HepG2 (cell line): ENCODE measurements around the gene ACTN4. TPM values are rescaled to one million over a fixed set of nuclear protein-coding genes. Genes with fewer than 3 reads are reported as not detected.

Experiments
- ATAC-seq: fragments of 200-7000 bp; cut with Tn5 transposase; 3 replicates; pipeline ENCODE4 v1.9.1; 2020; ENCODE audit warnings: mild to moderate bottlenecking, moderate library complexity
- BruUV-seq: library from RNA; stranded (reverse); fragments of 400-500 nt; replicated peaks from 2 replicates; lab custom pipeline; 2021; lab: Mats Ljungman, UMichigan
- CTCF ChIA-PET: fragments of 300-600 bp; formaldehyde crosslinking; extraction: SDS; loops from one replicate; lab custom pipeline; 2021; ENCODE audit warnings: low total read pairs, inconsistent platforms, low intra/inter-chr PET ratio; lab: Yijun Ruan, JAX
- POLR2A ChIA-PET: fragments of 350-600 bp; sonication (Branson Sonifier 250); formaldehyde crosslinking; loops from one replicate; lab custom pipeline; 2020; ENCODE audit warnings: antibody characterized with exemption, inconsistent platforms; lab: Yijun Ruan, JAX
- DNase-seq: peaks from one replicate; pipeline ENCODE4 v3.0.0-alpha.2; 2015; ENCODE audit warnings: low spot score
- FAIRE-seq: peaks from 3 replicates; lab custom pipeline; 2011; peaks lifted over from hg19 to GRCh38; lab: Jason Lieb, UNC
- H2AFZ ChIP-seq: one replicate; pipeline ENCODE4 v1.6.1; 2011; ENCODE audit warnings: low read length, inconsistent platforms
- H3K27ac ChIP-seq: fragments of 300-600 bp; 3 replicates; pipeline ENCODE4 v1.8.0; 2011; ENCODE audit warnings: mixed run types, mild to moderate bottlenecking, mixed read lengths, low read length, inconsistent platforms; ENCODE audit not compliant: insufficient read depth; ENCODE audit errors: extremely low read length
- H3K27me3 ChIP-seq, 2 experiments: fragments of 200-600 bp in 1 of 2; 2 replicates in 1 of 2; 3 replicates in 1 of 2; pipeline versions ENCODE4 v1.6.0 to v1.8.0; 2011; ENCODE audit warnings: low read length in 2 of 2, mild to moderate bottlenecking in 2 of 2, moderate library complexity in 2 of 2, inconsistent platforms in 1 of 2; ENCODE audit not compliant: insufficient read depth in 2 of 2, control insufficient read depth in 1 of 2
- H3K36me3 ChIP-seq, 2 experiments: fragments of 200-600 bp in 1 of 2; replicated peaks in 1 of 2; 2 replicates in 1 of 2; 3 replicates in 1 of 2; pipeline versions ENCODE4 v1.5.1 to v1.8.0; 2011; ENCODE audit warnings: low read length in 2 of 2, inconsistent platforms in 1 of 2; ENCODE audit not compliant: insufficient read depth in 2 of 2, control insufficient read depth in 1 of 2
- H3K4me1 ChIP-seq: 2 replicates; pipeline ENCODE4 v1.5.1; 2012; ENCODE audit warnings: low read length, inconsistent platforms; ENCODE audit not compliant: insufficient read depth
- H3K4me2 ChIP-seq: 2 replicates; pipeline ENCODE4 v1.6.0; 2011; ENCODE audit warnings: low read depth, low read length, inconsistent platforms
- H3K4me3 ChIP-seq, 3 experiments: fragments of 200-600 bp in 1 of 3; sonication (generic), shearing (Covaris generic) in 1 of 3; replicated peaks in 1 of 3; 2 replicates each; pipeline ENCODE4 v1.5.1; 2011 to 2016; ENCODE audit warnings: low read length in 3 of 3, inconsistent platforms in 2 of 3, low read depth in 2 of 3, mild to moderate bottlenecking in 2 of 3, control low read depth in 1 of 3, mixed read lengths in 1 of 3; ENCODE audit not compliant: insufficient read depth in 1 of 3
- H3K79me2 ChIP-seq: one replicate; pipeline ENCODE4 v1.6.1; 2011; ENCODE audit warnings: low read length, inconsistent platforms; ENCODE audit not compliant: insufficient read depth
- H3K9ac ChIP-seq: 2 replicates; pipeline ENCODE4 v1.6.0; 2011; ENCODE audit warnings: mild to moderate bottlenecking, low read depth, low read length, inconsistent platforms; ENCODE audit not compliant: insufficient read depth
- H3K9me3 ChIP-seq: 2 replicates; pipeline ENCODE4 v1.5.1; 2012; ENCODE audit warnings: mild to moderate bottlenecking, low read length
- H4K20me1 ChIP-seq: 2 replicates; pipeline ENCODE4 v1.6.0; 2011; ENCODE audit warnings: inconsistent platforms, mild to moderate bottlenecking, low read length, moderate library complexity; ENCODE audit not compliant: insufficient read depth
- AGO2 ChIP-seq: fragments of 200-400 bp; formaldehyde crosslinking; optimal IDR thresholded peaks from 2 replicates; pipeline ENCODE3; 2017; ENCODE audit warnings: mild to moderate bottlenecking, low read depth, low read length, moderate library complexity
- AKAP8 ChIP-seq: sonication (generic); formaldehyde crosslinking; IDR thresholded peaks from 2 replicates; pipeline ENCODE4 v1.5.1; 2020; ENCODE audit warnings: mild to moderate bottlenecking, missing genetic modification reagents
- CBX1 ChIP-seq: IDR thresholded peaks from one replicate; pipeline ENCODE4 v1.6.1; 2016; ENCODE audit warnings: antibody characterized with exemption, low read depth
- CHD4 ChIP-seq: fragments of 200-600 bp; sonication (generic); IDR thresholded peaks from 2 replicates; pipeline ENCODE4 v1.7.0; 2017; ENCODE audit warnings: mild to moderate bottlenecking, low read length, borderline replicate concordance
- CREM ChIP-seq, 2 experiments: sonication (generic) in 1 of 2; formaldehyde crosslinking in 1 of 2; IDR thresholded peaks; 2 replicates each; pipeline versions ENCODE4 v1.4.0 to v1.6.1; 2016 to 2020; ENCODE audit warnings: antibody characterized with exemption in 1 of 2, mild to moderate bottlenecking in 1 of 2, missing genetic modification reagents in 1 of 2
- HNRNPUL1 ChIP-seq: fragments of 200-400 bp; formaldehyde crosslinking; IDR thresholded peaks from 2 replicates; pipeline ENCODE4 v1.6.1; 2017; ENCODE audit warnings: low read depth, mild to moderate bottlenecking, low read length, moderate library complexity
- KDM1A ChIP-seq: IDR thresholded peaks from 2 replicates; pipeline ENCODE4 v1.6.1; 2016; ENCODE audit warnings: missing compliant biosample characterization
- KMT2B ChIP-seq: IDR thresholded peaks from 2 replicates; pipeline ENCODE4 v1.6.1; 2016; ENCODE audit warnings: missing genetic modification reagents, missing compliant biosample characterization
- NFKB2 ChIP-seq: sonication (generic); formaldehyde crosslinking; IDR thresholded peaks from 2 replicates; pipeline ENCODE4 v1.4.0; 2020; ENCODE audit warnings: missing genetic modification reagents, borderline replicate concordance
- NONO ChIP-seq, 2 experiments: fragments of 450-650 bp in 1 of 2; sonication (generic) in 1 of 2; formaldehyde crosslinking in 1 of 2; IDR thresholded peaks in 1 of 2; conservative IDR thresholded peaks in 1 of 2; 2 replicates each; pipeline versions ENCODE4 v1.6.1 to v1.8.0; 2017 to 2022; ENCODE audit warnings: mild to moderate bottlenecking in 1 of 2, missing genetic modification reagents in 1 of 2, moderate library complexity in 1 of 2
- POLR2G ChIP-seq: fragments of 200-400 bp; formaldehyde crosslinking; IDR thresholded peaks from 2 replicates; pipeline ENCODE4 v1.6.1; 2018; ENCODE audit warnings: mild to moderate bottlenecking, low read depth, low read length, moderate library complexity
- TMF1 ChIP-seq: sonication (generic); formaldehyde crosslinking; IDR thresholded peaks from 2 replicates; pipeline ENCODE4 v1.8.1; 2022; ENCODE audit warnings: low read depth, missing genetic modification reagents
- ZFY ChIP-seq: sonication (generic); formaldehyde crosslinking; IDR thresholded peaks from 2 replicates; pipeline ENCODE4 v1.4.0; 2020; ENCODE audit warnings: missing genetic modification reagents
- ZNF337 ChIP-seq: sonication (generic); formaldehyde crosslinking; IDR thresholded peaks from 2 replicates; pipeline ENCODE4 v1.5.1; 2020; ENCODE audit warnings: missing genetic modification reagents, low read depth, mild to moderate bottlenecking, borderline replicate concordance
- WGBS: methylation state at CpG from one replicate; pipeline ENCODE4 v1.1.6; 2017; ENCODE audit warnings: low lambda C conversion rate; 5-methylcytosine and 5-hydroxymethylcytosine counted together
- in situ Hi-C: cut with HindIII; loops from 2 replicates; pipeline ENCODE4 v1.10.0; 2017; ENCODE audit warnings: low pct_unique_long_range_greater_than_20kb; ENCODE audit not compliant: extremely low pct_ligation_motif_present
- intact Hi-C: fragments of 100-400 bp; cut with micrococcal nuclease; formaldehyde crosslinking; loops from one replicate; pipeline ENCODE4 v1.10.0; 2022; ENCODE audit not compliant: unreplicated experiment
- polyA plus RNA-seq, 8 experiments: library from polyadenylated mRNA; depleted of rRNA in 3 of 8; stranded (reverse) in 7 of 8; unstranded in 1 of 8; fragments of >200 nt; fragmentation: Illumina TruSeq in 4 of 8; extraction: Trizol in 4 of 8; gene quantifications; 2 replicates each; pipeline versions ENCODE4 v1.2.1 to v1.2.3, GENCODE V29; 2011 to 2016; ENCODE audit warnings: low read depth in 4 of 8, missing spikeins in 1 of 8, mixed read lengths in 1 of 8; ENCODE audit not compliant: insufficient read depth in 1 of 8
- total RNA-seq, 5 experiments: library from RNA; depleted of rRNA; stranded (reverse); fragments of >200 nt; fragmentation: Illumina TruSeq; extraction: Trizol; gene quantifications; 2 replicates each; pipeline ENCODE4 v1.2.3, GENCODE V29; 2016; ENCODE audit warnings: low read depth in 1 of 5
- TF ChIP-seq, protein P1 (sequence below): sonication (generic); formaldehyde crosslinking; IDR thresholded peaks from 2 replicates; pipeline ENCODE4 v1.4.0; 2020; ENCODE audit warnings: mild to moderate bottlenecking, missing genetic modification reagents
- TF ChIP-seq, protein P2 (sequence below), 2 experiments: sonication (generic) in 1 of 2; formaldehyde crosslinking in 1 of 2; IDR thresholded peaks; 2 replicates each; pipeline versions ENCODE4 v1.6.1 to v1.9.0; 2014 to 2022; ENCODE audit warnings: antibody characterized with exemption in 1 of 2, borderline replicate concordance in 1 of 2, inconsistent platforms in 1 of 2, low read depth in 1 of 2, missing genetic modification reagents in 1 of 2

The ACTN4 gene
- total and polyA plus RNA-seq, 2 of the 13 experiments (the other 11 are each of a cell fraction or from before 2014, with no cell fraction given), result 171 to 192 TPM

DNA sequence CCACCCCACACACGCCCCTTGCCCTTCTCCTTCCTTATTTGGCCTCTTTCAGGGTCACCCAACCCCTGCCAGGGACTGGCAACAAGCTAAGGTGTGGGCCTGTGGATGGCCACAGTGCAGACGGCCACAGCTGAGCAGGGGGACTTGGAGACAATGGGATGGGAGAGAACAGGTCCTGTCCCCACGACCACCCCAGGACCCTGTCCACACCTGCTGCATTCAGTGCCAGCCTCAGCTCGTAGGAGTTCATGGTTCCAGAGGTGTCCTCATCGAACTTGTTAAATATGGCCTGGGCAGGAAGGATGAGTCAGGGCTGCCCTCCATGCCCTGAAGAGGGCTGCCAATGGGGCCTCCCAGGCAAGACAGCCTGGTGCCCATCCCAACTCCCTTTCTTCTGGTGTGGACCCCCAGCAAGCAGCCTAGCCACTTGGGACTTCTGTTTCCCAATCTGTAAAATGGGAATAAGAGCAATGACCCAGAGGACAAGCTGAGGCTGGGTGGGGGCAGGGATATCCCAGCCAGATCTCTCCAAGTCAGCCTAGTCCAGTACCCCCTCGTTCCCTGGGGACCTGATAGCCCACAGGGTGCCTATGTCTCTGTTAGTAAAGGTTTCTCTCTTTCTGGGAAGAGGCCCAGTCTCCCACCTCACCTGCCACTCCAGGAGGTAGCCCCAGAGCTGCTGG, 86.2 kb downstream of the ACTN4 start (continued):
- 0 out of 2 replicates have a peak, but pooled peaks have one; percentile 63 for TF ChIP-seq CHD4
- peak; percentile 65; the same call in 1 of the 2 replicates for TF ChIP-seq KDM1A
- TF ChIP-seq, protein P1, sequence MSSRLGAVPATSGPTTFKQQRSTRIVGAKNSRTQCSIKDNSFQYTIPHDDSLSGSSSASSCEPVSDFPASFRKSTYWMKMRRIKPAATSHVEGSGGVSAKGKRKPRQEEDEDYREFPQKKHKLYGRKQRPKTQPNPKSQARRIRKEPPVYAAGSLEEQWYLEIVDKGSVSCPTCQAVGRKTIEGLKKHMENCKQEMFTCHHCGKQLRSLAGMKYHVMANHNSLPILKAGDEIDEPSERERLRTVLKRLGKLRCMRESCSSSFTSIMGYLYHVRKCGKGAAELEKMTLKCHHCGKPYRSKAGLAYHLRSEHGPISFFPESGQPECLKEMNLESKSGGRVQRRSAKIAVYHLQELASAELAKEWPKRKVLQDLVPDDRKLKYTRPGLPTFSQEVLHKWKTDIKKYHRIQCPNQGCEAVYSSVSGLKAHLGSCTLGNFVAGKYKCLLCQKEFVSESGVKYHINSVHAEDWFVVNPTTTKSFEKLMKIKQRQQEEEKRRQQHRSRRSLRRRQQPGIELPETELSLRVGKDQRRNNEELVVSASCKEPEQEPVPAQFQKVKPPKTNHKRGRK, result no peak
- TF ChIP-seq KMT2B (CRISPR knock-in tag), result no peak
- no peak for TF ChIP-seq CREM (IDR thresholded peaks at IDR 0.05)
- TF ChIP-seq CREM (CRISPR knock-in tag; IDR thresholded peaks at IDR 0.05), result no peak
- TF ChIP-seq POLR2G, result peak; percentile 43; the same call in 1 of the 2 replicates
- TF ChIP-seq NFKB2, result no peak
- 0 out of 2 replicates have a peak, but pooled peaks have one; percentile 52 for TF ChIP-seq AKAP8
- no peak for TF ChIP-seq TMF1
- TF ChIP-seq CBX1, result no peak
- 0 out of 2 replicates have a peak, but pooled peaks have one; percentile 12 for TF ChIP-seq ZFY (CRISPR knock-in tag)
- TF ChIP-seq NONO (IDR thresholded peaks at IDR 0.05), result no peak
- TF ChIP-seq NONO (CRISPR knock-in tag; conservative IDR thresholded peaks at IDR 0.05), result 0 out of 2 replicates have a peak, but pooled peaks have one; percentile 47

DNA sequence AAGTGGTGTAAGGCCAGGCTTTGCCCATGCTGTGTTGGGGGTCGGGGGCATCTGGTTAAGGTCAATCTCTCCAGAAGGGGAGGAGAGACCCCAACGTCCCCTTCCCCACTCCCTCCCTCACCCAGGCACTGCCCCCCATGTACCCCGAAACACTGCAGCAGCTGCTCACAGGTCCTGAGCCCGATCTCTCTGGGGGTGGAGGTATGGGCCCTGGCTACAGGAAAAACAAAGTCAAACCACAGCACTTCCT, 86.7 kb downstream of the ACTN4 start:
- in situ Hi-C loops, result loop anchor here (25.0 kb wide), 1 partner anchor 178 kb away; the partner anchor contains the start of gene CCER2
- ATAC-seq (peak; percentile 5; the same call in 2 of the 3 replicates), FAIRE-seq (no peak), DNase-seq (no peak)
- Histone ChIP-seq H3K4me3 (no peak overlapping the region), H3K79me2 (no peaks in the 10 kb centered on the region), H3K9me3 (no peaks in the 10 kb centered on the region), H3K4me1 (peaks cover 47% of the 10 kb centered on the region), H3K4me2 (no peak overlapping the region), H2AFZ (no peak overlapping the region), H4K20me1 (no peaks in the 10 kb centered on the region), H3K27me3 (no peaks in the 10 kb centered on the region), H3K27ac (peak overlapping the region; percentile 33), H3K9ac (no peak overlapping the region), H3K36me3 (peaks cover 4 to 12% of the 10 kb centered on the region in 2 experiments; a peak in 3 of 5 replicates)
- no TSS peak for BruUV-seq
- ChIA-PET POLR2A (interaction anchor here (0.5 to 2.0 kb wide), 5 partner anchors 62 to 115 kb away, joined by 3 to 10 read pairs (median 6); partner anchors contain the start of genes ECH1 and HNRNPL), CTCF (no interaction called here)
- intact Hi-C loops, result loop anchor here (5.0 kb wide), 2 partner anchors 98 to 198 kb away; partner anchors contain the start of genes ECH1, MRPS12 and SARS2
- WGBS, result 81% methylated on average over 3 of the region's 4 CpGs
- TF ChIP-seq, protein P2, sequence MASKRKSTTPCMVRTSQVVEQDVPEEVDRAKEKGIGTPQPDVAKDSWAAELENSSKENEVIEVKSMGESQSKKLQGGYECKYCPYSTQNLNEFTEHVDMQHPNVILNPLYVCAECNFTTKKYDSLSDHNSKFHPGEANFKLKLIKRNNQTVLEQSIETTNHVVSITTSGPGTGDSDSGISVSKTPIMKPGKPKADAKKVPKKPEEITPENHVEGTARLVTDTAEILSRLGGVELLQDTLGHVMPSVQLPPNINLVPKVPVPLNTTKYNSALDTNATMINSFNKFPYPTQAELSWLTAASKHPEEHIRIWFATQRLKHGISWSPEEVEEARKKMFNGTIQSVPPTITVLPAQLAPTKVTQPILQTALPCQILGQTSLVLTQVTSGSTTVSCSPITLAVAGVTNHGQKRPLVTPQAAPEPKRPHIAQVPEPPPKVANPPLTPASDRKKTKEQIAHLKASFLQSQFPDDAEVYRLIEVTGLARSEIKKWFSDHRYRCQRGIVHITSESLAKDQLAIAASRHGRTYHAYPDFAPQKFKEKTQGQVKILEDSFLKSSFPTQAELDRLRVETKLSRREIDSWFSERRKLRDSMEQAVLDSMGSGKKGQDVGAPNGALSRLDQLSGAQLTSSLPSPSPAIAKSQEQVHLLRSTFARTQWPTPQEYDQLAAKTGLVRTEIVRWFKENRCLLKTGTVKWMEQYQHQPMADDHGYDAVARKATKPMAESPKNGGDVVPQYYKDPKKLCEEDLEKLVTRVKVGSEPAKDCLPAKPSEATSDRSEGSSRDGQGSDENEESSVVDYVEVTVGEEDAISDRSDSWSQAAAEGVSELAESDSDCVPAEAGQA (IDR thresholded peaks at IDR 0.05; ENCODE audit: low read depth), result no peak
- TF ChIP-seq, protein P2 (CRISPR knock-in tag; IDR thresholded peaks at IDR 0.05; ENCODE audit: borderline replicate concordance), result no peak
- TF ChIP-seq HNRNPUL1 (no peak), ZNF337 (CRISPR knock-in tag) (no peak), AGO2 (no peak)
